ENCODE data around the gene EIF2S2. TPM values are rescaled to one million over a fixed set of nuclear protein-coding genes. Genes with fewer than 3 reads are reported as not detected.
"Not testable (repeated sequence)": the region's sequence is repeated elsewhere in the genome, so short reads cannot be mapped to it uniquely, and the experiment has no call there.

EIF2S2 gene
- total RNA-seq, 1 donor from 2014 or later = 99.8 TPM

- DNase-seq (ENCODE audit: low spot score); intact Hi-C loops (cut with micrococcal nuclease); H3K4me1 Mint-ChIP-seq (ENCODE audit: low read depth); H3K4me3 Mint-ChIP-seq; H3K36me3 Mint-ChIP-seq (ENCODE audit: low read depth); H3K9me3 Mint-ChIP-seq; H3K27ac Mint-ChIP-seq: not testable (repeated sequence)
- peaks cover 20% of the 10 kb centered on the region for H3K27me3 Mint-ChIP-seq (ENCODE audit: insufficient read depth)
Observed at GRCh38 chr20:34132943-34133342, 20.9 kb upstream of the EIF2S2 start.

GRCh38 chr20:34132491-34132890, 20.4 kb upstream of the EIF2S2 start:
- DNase-seq (ENCODE audit: low spot score); H3K4me3 Mint-ChIP-seq; H3K36me3 Mint-ChIP-seq (ENCODE audit: low read depth); H3K4me1 Mint-ChIP-seq (ENCODE audit: low read depth); intact Hi-C loops (cut with micrococcal nuclease); H3K9me3 Mint-ChIP-seq; H3K27ac Mint-ChIP-seq: not testable (repeated sequence)
- peaks cover 22% of the 10 kb centered on the region for H3K27me3 Mint-ChIP-seq (ENCODE audit: insufficient read depth)

- H3K4me3 Mint-ChIP-seq = no peak overlapping the region
- H3K4me1 Mint-ChIP-seq (ENCODE audit: low read depth) = peaks cover 6% of the 10 kb centered on the region
- H3K27ac Mint-ChIP-seq = no peak overlapping the region
- DNase-seq (ENCODE audit: low spot score) = no peak
- intact Hi-C loops (cut with micrococcal nuclease) = no loop called here
- peaks cover 25% of the 10 kb centered on the region for H3K27me3 Mint-ChIP-seq (ENCODE audit: insufficient read depth)
- H3K36me3 Mint-ChIP-seq (ENCODE audit: low read depth) = no peaks in the 10 kb centered on the region
- H3K9me3 Mint-ChIP-seq = no peaks in the 10 kb centered on the region
Observed at GRCh38 chr20:34131491-34131890, 19.4 kb upstream of the EIF2S2 start.

DNA sequence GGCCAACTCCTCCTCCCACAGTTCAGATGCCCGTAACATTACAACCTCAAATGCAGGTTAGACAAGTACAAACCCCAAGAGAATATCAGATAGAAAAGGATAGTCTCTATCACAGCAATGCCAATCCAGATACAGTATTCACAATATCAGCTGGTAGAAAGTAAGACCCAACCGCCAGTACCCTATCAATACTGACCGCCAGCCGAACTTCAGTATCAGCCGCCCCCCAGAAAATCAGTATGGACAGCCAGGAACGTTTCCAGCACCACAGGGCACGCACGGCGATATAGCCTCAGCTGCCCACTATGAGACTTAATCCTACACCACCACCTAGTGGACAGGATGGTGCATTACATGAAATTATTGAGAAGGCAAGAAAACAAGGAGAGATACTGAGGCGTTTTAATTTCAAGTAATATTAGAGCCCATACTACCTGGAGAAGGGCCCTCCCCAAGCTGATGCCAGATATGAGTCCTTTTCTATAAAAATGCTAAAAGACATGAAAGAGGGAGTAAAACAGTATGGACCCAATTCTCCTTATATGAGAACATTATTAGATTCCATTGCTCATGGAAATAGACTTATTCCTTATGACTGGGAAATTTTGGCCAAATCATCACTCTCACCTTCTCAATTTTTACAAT, 17.6 kb upstream of the EIF2S2 start:
- no peak overlapping the region for H3K27ac Mint-ChIP-seq
- intact Hi-C loops (cut with micrococcal nuclease) = loop anchor here (1.0 kb wide), 8 partner anchors 17 to 397 kb away; partner anchors contain the start of gene EIF2S2
- no peak overlapping the region for H3K4me3 Mint-ChIP-seq
- DNase-seq (ENCODE audit: low spot score) = peak; percentile 50
- H3K27me3 Mint-ChIP-seq (ENCODE audit: insufficient read depth) = peaks cover 18% of the 10 kb centered on the region
- H3K9me3 Mint-ChIP-seq = no peaks in the 10 kb centered on the region
- H3K4me1 Mint-ChIP-seq (ENCODE audit: low read depth) = peaks cover 12% of the 10 kb centered on the region
- no peaks in the 10 kb centered on the region for H3K36me3 Mint-ChIP-seq (ENCODE audit: low read depth)

DNA sequence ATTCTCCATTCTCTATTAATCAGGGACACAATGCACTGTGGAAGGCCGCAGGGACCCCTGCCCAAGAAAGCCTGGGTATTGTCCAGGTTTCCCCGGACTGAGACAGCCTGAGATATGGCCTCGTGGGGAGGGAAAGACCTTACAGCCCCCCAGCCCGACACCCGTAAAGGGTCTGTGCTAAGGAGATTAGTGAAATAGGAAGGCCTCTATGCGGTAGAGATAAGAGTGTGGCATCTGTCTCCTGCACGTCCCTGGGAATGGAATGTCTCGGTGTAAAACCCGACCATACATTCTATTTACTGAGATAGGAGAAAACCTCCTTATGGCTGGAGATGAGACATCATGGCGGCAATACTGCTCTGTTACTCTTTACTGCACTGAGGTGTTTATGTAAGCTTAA, 15.7 kb upstream of the EIF2S2 start:
- Mint-ChIP-seq H3K9me3 (no peaks in the 10 kb centered on the region), H3K27ac (no peak overlapping the region), H3K4me3 (no peak overlapping the region), H3K4me1 (ENCODE audit: low read depth) (peaks cover 18% of the 10 kb centered on the region), H3K36me3 (ENCODE audit: low read depth) (no peaks in the 10 kb centered on the region), H3K27me3 (ENCODE audit: insufficient read depth) (peaks cover 16% of the 10 kb centered on the region)
- no peak for DNase-seq (ENCODE audit: low spot score)
- intact Hi-C loops (cut with micrococcal nuclease) = no loop called here

DNA sequence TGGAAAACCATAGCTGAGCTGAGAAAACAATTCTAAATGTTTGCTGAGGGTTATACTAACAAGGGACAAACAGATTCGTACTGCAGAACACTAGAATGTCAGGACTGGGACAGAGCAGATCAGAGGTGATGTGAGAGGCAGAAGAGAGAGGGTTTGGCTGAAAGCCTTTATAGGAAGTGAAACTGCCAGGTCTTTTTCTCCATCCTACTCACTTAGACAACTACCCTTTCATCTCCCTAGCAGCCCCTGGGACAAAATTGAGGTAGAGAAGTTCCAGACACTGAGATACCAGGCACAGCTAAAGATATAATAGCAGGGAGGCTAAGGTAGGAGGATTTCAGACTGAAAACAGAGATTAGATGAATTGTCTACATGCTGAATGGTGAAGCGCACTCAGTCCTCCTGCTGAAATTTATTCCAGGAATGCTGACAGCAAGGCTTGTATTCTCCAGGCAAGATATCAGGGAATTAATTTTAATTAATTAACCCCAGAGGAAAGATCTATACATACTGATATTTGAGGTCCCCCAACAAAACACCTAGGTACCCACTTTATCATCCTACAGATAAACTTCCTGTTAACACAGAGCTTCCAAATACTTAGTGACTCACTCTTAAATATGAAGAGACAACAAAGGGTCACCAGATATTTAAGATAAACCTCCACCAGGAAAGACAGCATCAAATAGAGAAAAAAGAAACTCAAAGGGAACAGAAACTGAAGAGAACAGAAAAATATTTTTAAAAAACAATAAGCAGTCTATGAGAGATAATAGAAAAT, 12.6 kb upstream of the EIF2S2 start:
- DNase-seq (ENCODE audit: low spot score) = no peak
- intact Hi-C loops (cut with micrococcal nuclease) = no loop called here
- peaks cover 18% of the 10 kb centered on the region for H3K4me1 Mint-ChIP-seq (ENCODE audit: low read depth)

DNA sequence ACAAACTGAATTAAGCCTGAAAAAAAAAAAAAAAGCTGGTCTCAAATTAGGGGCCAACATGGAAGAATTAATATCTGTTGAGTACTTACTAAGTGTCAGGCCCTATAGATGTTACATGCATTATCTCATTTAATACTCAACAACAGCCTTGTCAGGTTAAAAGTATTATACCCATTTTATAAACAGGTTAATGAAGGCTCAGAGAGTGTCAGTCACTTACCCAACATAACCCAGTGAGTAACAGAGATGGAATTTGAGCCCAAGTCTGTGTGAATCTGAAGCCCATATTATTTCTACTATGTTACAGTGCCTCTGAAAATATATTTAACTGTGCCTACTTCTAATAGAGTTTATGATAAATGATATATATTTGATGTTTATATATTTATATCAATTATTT, 11.3 kb upstream of the EIF2S2 start:
- peaks cover 23% of the 10 kb centered on the region for H3K27me3 Mint-ChIP-seq (ENCODE audit: insufficient read depth)
- no peak overlapping the region for H3K27ac Mint-ChIP-seq
- DNase-seq (ENCODE audit: low spot score) = no peak
- H3K4me1 Mint-ChIP-seq (ENCODE audit: low read depth) = peaks cover 12% of the 10 kb centered on the region
- H3K36me3 Mint-ChIP-seq (ENCODE audit: low read depth) = no peaks in the 10 kb centered on the region
- intact Hi-C loops (cut with micrococcal nuclease) = no loop called here
- H3K9me3 Mint-ChIP-seq = no peaks in the 10 kb centered on the region
- no peak overlapping the region for H3K4me3 Mint-ChIP-seq

More for the DNA sequence above, 12.6 kb upstream of the EIF2S2 start:
- H3K27me3 Mint-ChIP-seq (ENCODE audit: insufficient read depth) = peaks cover 16% of the 10 kb centered on the region
- H3K36me3 Mint-ChIP-seq (ENCODE audit: low read depth) = no peaks in the 10 kb centered on the region
- no peak overlapping the region for H3K27ac Mint-ChIP-seq
- no peaks in the 10 kb centered on the region for H3K9me3 Mint-ChIP-seq
- no peak overlapping the region for H3K4me3 Mint-ChIP-seq

DNA sequence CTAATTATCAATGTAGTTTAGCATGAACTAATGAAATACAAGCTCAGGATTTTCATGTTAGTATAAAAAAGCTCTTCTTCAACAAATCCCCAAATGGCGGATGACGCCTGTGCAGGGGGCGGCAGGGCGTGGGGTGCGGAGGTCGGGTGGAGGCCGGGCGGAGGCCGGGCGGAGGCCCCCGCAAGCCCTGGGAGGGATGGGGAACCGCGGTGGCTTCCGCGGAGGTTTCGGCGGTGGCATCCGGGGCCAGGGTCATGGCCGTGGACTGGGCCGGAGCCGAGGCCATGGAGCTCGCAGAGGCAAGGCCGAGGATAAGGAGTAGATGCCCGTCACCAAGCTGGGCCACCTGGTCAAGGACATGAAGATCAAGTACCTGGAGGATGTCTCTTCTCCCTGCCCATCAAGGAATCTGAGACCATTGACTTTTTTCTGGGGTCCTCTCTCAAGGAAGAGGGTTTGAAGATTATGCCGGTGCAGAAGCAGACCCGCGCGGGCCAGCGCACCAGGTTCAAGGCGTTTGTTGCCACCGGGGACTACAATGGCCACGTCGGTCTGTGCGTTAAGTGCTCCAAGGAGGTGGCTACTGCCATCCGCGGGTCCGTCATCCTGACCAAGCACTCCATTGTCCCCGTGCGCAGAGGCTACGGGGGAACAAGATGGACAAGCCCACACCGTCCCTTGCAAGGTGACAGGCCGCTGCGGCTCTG, 10.4 kb upstream of the EIF2S2 start:
- intact Hi-C loops (cut with micrococcal nuclease) = no loop called here
- H3K9me3 Mint-ChIP-seq = no peaks in the 10 kb centered on the region
- no peaks in the 10 kb centered on the region for H3K36me3 Mint-ChIP-seq (ENCODE audit: low read depth)
- H3K4me1 Mint-ChIP-seq (ENCODE audit: low read depth) = peaks cover 12% of the 10 kb centered on the region
- H3K27ac Mint-ChIP-seq = no peak overlapping the region
- H3K4me3 Mint-ChIP-seq = no peak overlapping the region
- DNase-seq (ENCODE audit: low spot score) = no peak
- peaks cover 18% of the 10 kb centered on the region for H3K27me3 Mint-ChIP-seq (ENCODE audit: insufficient read depth)

DNA sequence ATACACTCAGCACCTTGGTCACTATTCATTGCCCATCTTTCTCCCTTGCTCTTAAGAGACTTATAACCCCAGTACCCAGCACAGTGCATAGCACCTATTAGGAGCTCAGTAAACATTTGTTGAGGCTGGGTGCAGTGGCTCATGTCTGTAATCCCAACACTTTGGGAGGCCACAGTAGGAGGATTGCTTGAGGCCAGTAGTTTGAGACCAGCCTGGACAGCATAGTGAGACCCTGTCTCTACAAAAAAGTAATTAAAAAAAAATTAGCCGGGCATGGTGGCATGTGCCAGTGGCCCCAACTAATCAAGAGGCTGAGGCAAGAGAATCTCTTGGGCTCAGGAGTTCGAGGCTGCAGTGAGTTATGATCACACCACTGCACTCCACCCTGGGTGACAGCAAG, 8.2 kb upstream of the EIF2S2 start:
- Mint-ChIP-seq H3K9me3 (no peaks in the 10 kb centered on the region), H3K27ac (no peak overlapping the region), H3K36me3 (ENCODE audit: low read depth) (no peaks in the 10 kb centered on the region), H3K27me3 (ENCODE audit: insufficient read depth) (peaks cover 12% of the 10 kb centered on the region), H3K4me1 (ENCODE audit: low read depth) (peaks cover 12% of the 10 kb centered on the region), H3K4me3 (no peak overlapping the region)
- intact Hi-C loops (cut with micrococcal nuclease) = no loop called here
- DNase-seq (ENCODE audit: low spot score) = no peak

GRCh38 chr20:34115232-34115631, 3.2 kb upstream of the EIF2S2 start:
- intact Hi-C loops (cut with micrococcal nuclease) = no loop called here
- no peak overlapping the region for H3K27ac Mint-ChIP-seq
- no peaks in the 10 kb centered on the region for H3K9me3 Mint-ChIP-seq
- H3K27me3 Mint-ChIP-seq (ENCODE audit: insufficient read depth) = peaks cover 13% of the 10 kb centered on the region
- no peak for DNase-seq (ENCODE audit: low spot score)
- H3K36me3 Mint-ChIP-seq (ENCODE audit: low read depth) = peaks cover 9% of the 10 kb centered on the region
- H3K4me1 Mint-ChIP-seq (ENCODE audit: low read depth) = peaks cover 15% of the 10 kb centered on the region
- no peak overlapping the region for H3K4me3 Mint-ChIP-seq

DNA sequence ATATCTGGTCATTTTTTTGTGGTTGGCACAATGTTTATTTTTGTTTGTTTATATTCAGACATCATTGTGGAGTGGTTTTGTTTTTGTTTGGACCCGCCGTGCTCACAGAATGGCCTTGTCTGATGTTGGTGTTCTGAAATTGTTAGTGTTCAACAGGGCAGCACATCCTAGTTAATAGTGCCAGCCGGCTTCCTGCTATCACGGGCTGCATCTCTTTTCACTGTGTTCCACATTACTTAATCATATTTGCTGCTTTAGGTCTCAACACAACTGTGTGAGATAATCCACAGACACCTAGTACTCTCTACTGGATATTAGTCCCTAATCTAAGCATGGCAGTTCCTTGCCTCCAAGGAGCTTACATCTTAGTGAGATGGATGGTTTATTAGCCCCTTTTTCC, 2.8 kb upstream of the EIF2S2 start:
- no peak overlapping the region for H3K27ac Mint-ChIP-seq
- DNase-seq (ENCODE audit: low spot score) = no peak
- peaks cover 11% of the 10 kb centered on the region for H3K36me3 Mint-ChIP-seq (ENCODE audit: low read depth)
- intact Hi-C loops (cut with micrococcal nuclease) = loop anchor here (5.0 kb wide), 3 partner anchors 448 to 1908 kb away; partner anchors contain the start of genes ACTL10, PLAGL2 and POFUT1
- peaks cover 19% of the 10 kb centered on the region for H3K4me1 Mint-ChIP-seq (ENCODE audit: low read depth)
- H3K4me3 Mint-ChIP-seq = peak overlapping the region; percentile 54
- peaks cover 11% of the 10 kb centered on the region for H3K27me3 Mint-ChIP-seq (ENCODE audit: insufficient read depth)
- no peaks in the 10 kb centered on the region for H3K9me3 Mint-ChIP-seq

DNA sequence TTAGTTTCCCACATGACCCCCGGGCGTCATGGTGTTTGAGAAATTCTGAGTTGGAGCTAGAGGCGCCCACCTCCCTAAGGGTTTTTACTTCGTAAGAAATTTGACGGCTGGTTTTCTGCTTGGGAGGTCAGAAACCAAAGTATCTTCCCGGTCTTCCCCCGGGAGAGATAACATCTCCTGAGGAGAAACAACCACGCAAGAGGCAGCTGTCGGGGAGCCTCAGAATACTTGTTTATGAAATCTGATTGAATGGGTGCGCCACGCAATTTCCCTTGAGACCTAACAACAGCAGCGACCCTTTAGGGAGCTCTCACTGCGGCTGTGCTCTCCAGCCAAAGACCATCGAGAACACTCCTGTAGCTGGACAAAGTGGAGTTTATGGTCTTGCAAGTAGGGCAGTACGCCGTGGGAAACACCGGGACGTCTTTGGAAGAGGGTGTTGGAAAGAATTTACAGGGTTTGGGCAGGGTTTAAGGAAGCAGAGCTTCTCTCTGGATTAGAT, 608 bp upstream of the EIF2S2 start:
- Mint-ChIP-seq H3K36me3 (ENCODE audit: low read depth) (peaks cover 27% of the 10 kb centered on the region), H3K4me3 (peak overlapping the region; percentile 88), H3K27me3 (ENCODE audit: insufficient read depth) (peaks cover 1% of the 10 kb centered on the region), H3K27ac (peak overlapping the region; percentile 98), H3K9me3 (no peaks in the 10 kb centered on the region), H3K4me1 (ENCODE audit: low read depth) (peaks cover 39% of the 10 kb centered on the region)
- intact Hi-C loops (cut with micrococcal nuclease) = loop anchor here (1.0 to 5.0 kb wide), 10 partner anchors 17 to 1905 kb away; partner anchors contain the start of genes ACTL10, AHCY, CHMP4B and ITCH
- no peak for DNase-seq (ENCODE audit: low spot score)
